Smooth muscle cell (in vitro differentiated cells): ENCODE data around the gene RBM6. TPM values are rescaled to one million over a fixed set of nuclear protein-coding genes. Genes with fewer than 3 reads are reported as not detected.

Experiments used
- DNase-seq: peaks from one replicate; lab custom pipeline; 2025; ENCODE audit not compliant: unreplicated experiment; lab: John Stamatoyannopoulos, UW
- H2AFZ ChIP-seq: fragments of 200-600 bp; sonication (generic); 2 replicates; pipeline ENCODE4 v1.6.0; 2016; ENCODE audit warnings: antibody characterized with exemption, low read depth, mild to moderate bottlenecking
- H3F3A ChIP-seq: fragments of 200-600 bp; sonication (generic); 2 replicates; pipeline ENCODE4 v1.6.0; 2017; ENCODE audit warnings: antibody characterized with exemption, low read depth
- H3K27ac ChIP-seq: fragments of 200-600 bp; sonication (generic); 2 replicates; pipeline ENCODE4 v1.5.1; 2016; ENCODE audit warnings: low read depth, mild to moderate bottlenecking
- H3K27me3 ChIP-seq: fragments of 200-600 bp; sonication (generic); 2 replicates; pipeline ENCODE4 v1.6.1; 2016; ENCODE audit warnings: low read depth, mild to moderate bottlenecking
- H3K36me3 ChIP-seq: fragments of 200-600 bp; sonication (generic); 2 replicates; pipeline ENCODE4 v1.5.1; 2016; ENCODE audit warnings: low read depth
- H3K4me1 ChIP-seq: fragments of 200-600 bp; sonication (generic); 2 replicates; pipeline ENCODE4 v1.5.1; 2016; ENCODE audit warnings: low read depth
- H3K4me2 ChIP-seq: fragments of 200-600 bp; sonication (generic); 2 replicates; pipeline ENCODE4 v1.6.0; 2016; ENCODE audit warnings: mild to moderate bottlenecking
- H3K4me3 ChIP-seq: fragments of 200-600 bp; sonication (generic); 2 replicates; pipeline ENCODE4 v1.5.1; 2016; ENCODE audit warnings: mild to moderate bottlenecking
- H3K79me2 ChIP-seq: fragments of 200-600 bp; sonication (generic); 2 replicates; pipeline ENCODE4 v1.6.0; 2016; ENCODE audit warnings: low read depth, mild to moderate bottlenecking
- H3K9ac ChIP-seq: fragments of 200-600 bp; sonication (generic); 2 replicates; pipeline ENCODE4 v1.6.0; 2016; ENCODE audit warnings: low read depth
- H3K9me3 ChIP-seq: fragments of 200-600 bp; sonication (generic); replicated peaks from 2 replicates; pipeline ENCODE4 v1.5.1; 2016; ENCODE audit warnings: low read depth
- H4K20me1 ChIP-seq: fragments of 200-600 bp; sonication (generic); 2 replicates; pipeline ENCODE4 v1.6.0; 2016; ENCODE audit warnings: low read depth
- WGBS: methylation state at CpG from one replicate; pipeline ENCODE4 v1.1.7; 2016; ENCODE audit warnings: low lambda C conversion rate; 5-methylcytosine and 5-hydroxymethylcytosine counted together
- polyA plus RNA-seq: library from polyadenylated mRNA; unstranded; fragments of >200 nt; fragmentation: Nextera tagmentation; extraction: Ambion mirVana; gene quantifications from 2 replicates; pipeline ENCODE4 v1.2.1, GENCODE V29; 2016
- total RNA-seq: library from RNA; depleted of rRNA; stranded (reverse); fragments of >200 nt; gene quantifications from 2 replicates; pipeline ENCODE4 v1.2.3, GENCODE V29; 2014
- TF ChIP-seq, protein P1 (sequence below): fragments of 200-600 bp; sonication (generic); IDR thresholded peaks from 2 replicates; pipeline ENCODE4 v1.5.1; 2017; ENCODE audit warnings: borderline replicate concordance, mild to moderate bottlenecking, antibody characterized with exemption; ENCODE audit not compliant: insufficient read depth, poor library complexity, severe bottlenecking

RBM6 gene
- total and polyA plus RNA-seq, 2 experiments from 2014 or later: 41.7 to 45.6 TPM

DNA sequence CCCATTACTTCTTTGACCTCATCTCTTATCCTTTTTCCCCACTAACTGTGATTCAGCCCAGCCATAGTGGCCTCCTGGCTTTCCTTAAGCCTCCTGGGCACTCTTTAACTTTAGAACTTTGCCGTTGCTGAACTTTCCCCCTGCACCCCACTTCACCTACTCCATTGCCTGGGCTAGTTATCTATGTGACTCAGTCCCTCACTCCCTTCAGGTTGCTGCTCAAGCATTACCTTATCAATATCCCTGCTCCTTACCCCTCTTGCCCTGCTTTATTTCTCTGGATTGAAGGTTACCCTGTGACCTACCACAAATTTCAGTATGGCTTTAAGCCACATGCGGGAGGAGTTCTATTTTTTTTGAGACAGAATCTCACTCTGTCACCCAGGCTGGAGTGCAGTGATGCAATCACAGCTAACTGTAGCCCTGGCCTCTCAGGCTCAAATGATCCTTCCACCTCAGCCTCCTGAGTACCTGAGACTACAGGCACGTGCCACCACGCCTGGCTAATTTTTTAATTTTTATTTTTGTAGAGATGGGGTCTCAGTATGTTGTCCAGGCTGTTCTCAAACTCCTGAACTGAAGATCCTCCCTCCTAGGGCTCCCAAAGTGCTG lies 13.7 kb upstream of the RBM6 start:
- no peaks in the 10 kb centered on the region for H3K9me3 ChIP-seq
- 92% methylated on average over 4 of the region's 4 CpGs for WGBS

GRCh38 chr3:49927798-49928197 lies 12.2 kb upstream of the RBM6 start:
- no peak overlapping the region for H3K9ac ChIP-seq
- 98% methylated on average over 5 of the region's 5 CpGs for WGBS

More for the DNA sequence above, 13.7 kb upstream of the RBM6 start:
- no peak for DNase-seq
- no peaks in the 10 kb centered on the region for H4K20me1 ChIP-seq
- H3K27ac ChIP-seq: no peak overlapping the region
- TF ChIP-seq, protein P1, sequence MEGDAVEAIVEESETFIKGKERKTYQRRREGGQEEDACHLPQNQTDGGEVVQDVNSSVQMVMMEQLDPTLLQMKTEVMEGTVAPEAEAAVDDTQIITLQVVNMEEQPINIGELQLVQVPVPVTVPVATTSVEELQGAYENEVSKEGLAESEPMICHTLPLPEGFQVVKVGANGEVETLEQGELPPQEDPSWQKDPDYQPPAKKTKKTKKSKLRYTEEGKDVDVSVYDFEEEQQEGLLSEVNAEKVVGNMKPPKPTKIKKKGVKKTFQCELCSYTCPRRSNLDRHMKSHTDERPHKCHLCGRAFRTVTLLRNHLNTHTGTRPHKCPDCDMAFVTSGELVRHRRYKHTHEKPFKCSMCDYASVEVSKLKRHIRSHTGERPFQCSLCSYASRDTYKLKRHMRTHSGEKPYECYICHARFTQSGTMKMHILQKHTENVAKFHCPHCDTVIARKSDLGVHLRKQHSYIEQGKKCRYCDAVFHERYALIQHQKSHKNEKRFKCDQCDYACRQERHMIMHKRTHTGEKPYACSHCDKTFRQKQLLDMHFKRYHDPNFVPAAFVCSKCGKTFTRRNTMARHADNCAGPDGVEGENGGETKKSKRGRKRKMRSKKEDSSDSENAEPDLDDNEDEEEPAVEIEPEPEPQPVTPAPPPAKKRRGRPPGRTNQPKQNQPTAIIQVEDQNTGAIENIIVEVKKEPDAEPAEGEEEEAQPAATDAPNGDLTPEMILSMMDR: no peak
- no peak overlapping the region for H3K4me2 ChIP-seq
- no peaks in the 10 kb centered on the region for H3K79me2 ChIP-seq
- no peaks in the 10 kb centered on the region for H3F3A ChIP-seq
- H3K36me3 ChIP-seq: no peaks in the 10 kb centered on the region
- no peak overlapping the region for H2AFZ ChIP-seq
- H3K27me3 ChIP-seq: no peaks in the 10 kb centered on the region
- H3K4me1 ChIP-seq: peaks cover 13% of the 10 kb centered on the region
- no peak overlapping the region for H3K9ac ChIP-seq
- H3K4me3 ChIP-seq: no peak overlapping the region

DNA sequence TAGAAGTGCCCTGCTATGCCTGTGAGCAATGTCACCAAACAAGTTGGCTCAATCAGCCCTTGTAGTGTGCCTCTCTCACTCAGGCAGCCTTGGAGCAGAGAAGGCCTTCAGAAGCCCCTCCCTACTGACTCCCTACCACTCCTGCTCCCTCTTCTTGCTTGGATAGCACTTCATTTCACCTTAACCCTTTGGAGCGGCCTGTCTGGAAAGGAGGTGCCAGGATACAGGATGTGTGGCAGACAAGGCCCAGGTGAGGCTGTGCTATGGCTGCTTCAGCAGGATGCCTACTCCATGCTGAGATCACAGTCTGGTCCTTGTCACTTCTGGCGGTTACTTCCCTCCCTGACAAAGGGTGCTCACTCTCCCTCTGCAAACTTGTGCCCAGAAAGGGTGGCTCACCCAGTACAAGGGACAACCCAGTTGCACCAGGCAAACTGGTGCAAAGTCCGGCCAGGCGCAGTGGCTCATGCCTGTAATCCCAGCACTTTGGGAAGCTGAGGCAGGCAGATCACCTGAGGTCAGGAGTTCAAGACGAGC lies 11.4 kb upstream of the RBM6 start:
- no peak for DNase-seq
- peak overlapping the region; percentile 89 for H3K4me2 ChIP-seq
- no peaks in the 10 kb centered on the region for H3K9me3 ChIP-seq
- 92% methylated on average over 5 of the region's 5 CpGs for WGBS
- H3K4me1 ChIP-seq: peaks cover 14% of the 10 kb centered on the region
- no peak overlapping the region for H3K27ac ChIP-seq
- no peaks in the 10 kb centered on the region for H3K36me3 ChIP-seq
- no peak overlapping the region for H3K9ac ChIP-seq
- TF ChIP-seq, protein P1: no peak
- H2AFZ ChIP-seq: no peak overlapping the region
- no peaks in the 10 kb centered on the region for H3F3A ChIP-seq
- no peaks in the 10 kb centered on the region for H4K20me1 ChIP-seq
- no peaks in the 10 kb centered on the region for H3K27me3 ChIP-seq
- H3K79me2 ChIP-seq: no peaks in the 10 kb centered on the region
- H3K4me3 ChIP-seq: peak overlapping the region; percentile 72

More at GRCh38 chr3:49927798-49928197, 12.2 kb upstream of the RBM6 start:
- no peak overlapping the region for H3K4me3 ChIP-seq
- no peak for DNase-seq
- H3K79me2 ChIP-seq: no peaks in the 10 kb centered on the region
- TF ChIP-seq, protein P1: no peak
- no peak overlapping the region for H2AFZ ChIP-seq
- H3K36me3 ChIP-seq: no peaks in the 10 kb centered on the region
- H3K4me1 ChIP-seq: peaks cover 14% of the 10 kb centered on the region
- H4K20me1 ChIP-seq: no peaks in the 10 kb centered on the region
- H3K9me3 ChIP-seq: no peaks in the 10 kb centered on the region
- H3F3A ChIP-seq: no peaks in the 10 kb centered on the region
- H3K27me3 ChIP-seq: no peaks in the 10 kb centered on the region
- no peak overlapping the region for H3K27ac ChIP-seq
- H3K4me2 ChIP-seq: no peak overlapping the region
